ENCODE measurements around the gene LPAR2. TPM values are rescaled to one million over a fixed set of nuclear protein-coding genes. Genes with fewer than 3 reads are reported as not detected.

The LPAR2 gene
- total RNA-seq, 1 experiment from 2014 or later: 17.4 TPM

GRCh38 chr19:19624032-19624570, 3.9 kb downstream of the LPAR2 start:
- intact Hi-C loops (cut with micrococcal nuclease): no loop called here
- no peak for DNase-seq (ENCODE audit: unreplicated experiment)
- H3K27ac Mint-ChIP-seq (ENCODE audit: low read depth, unreplicated experiment): no peak overlapping the region
- no TSS peak for BruUV-seq (replicated peaks)
- peaks cover 13% of the 10 kb centered on the region for H3K4me1 Mint-ChIP-seq (ENCODE audit: insufficient read depth, unreplicated experiment)
- TF ChIP-seq CTCF (IDR thresholded peaks at IDR 0.05; ENCODE audit: unreplicated experiment): no peak
- H3K9me3 Mint-ChIP-seq (ENCODE audit: unreplicated experiment): no peaks in the 10 kb centered on the region
- no peak overlapping the region for H3K4me3 Mint-ChIP-seq (ENCODE audit: unreplicated experiment)
- H3K27me3 Mint-ChIP-seq (ENCODE audit: insufficient read depth, unreplicated experiment): no peaks in the 10 kb centered on the region
- ChIA-PET CTCF (interaction anchor here (0.7 to 2.5 kb wide), 2 partner anchors 38 to 92 kb away, joined by 3 to 9 read pairs; no protein-coding TSS in a partner anchor), POLR2A (interaction anchor here (1.0 to 1.6 kb wide), 2 partner anchors 10 to 17 kb away, joined by 4 read pairs; no protein-coding TSS in a partner anchor)
- H3K36me3 Mint-ChIP-seq (ENCODE audit: insufficient read depth, unreplicated experiment): peaks cover 24% of the 10 kb centered on the region

GRCh38 chr19:19623383-19623782, 4.6 kb downstream of the LPAR2 start:
- H3K4me1 Mint-ChIP-seq (ENCODE audit: insufficient read depth, unreplicated experiment): peaks cover 8% of the 10 kb centered on the region
- H3K4me3 Mint-ChIP-seq (ENCODE audit: unreplicated experiment): no peak overlapping the region
- POLR2A ChIA-PET: interaction anchor here (1.0 to 1.6 kb wide), 2 partner anchors 10 to 16 kb away, joined by 4 read pairs; no protein-coding TSS in a partner anchor
- no peaks in the 10 kb centered on the region for H3K27me3 Mint-ChIP-seq (ENCODE audit: insufficient read depth, unreplicated experiment)
- no TSS peak for BruUV-seq (replicated peaks)
- intact Hi-C loops (cut with micrococcal nuclease): no loop called here
- CTCF ChIA-PET: interaction anchor here (1.3 to 2.5 kb wide), 3 partner anchors 10 to 91 kb away, joined by 3 to 9 read pairs (median 4); no protein-coding TSS in a partner anchor
- DNase-seq (ENCODE audit: unreplicated experiment): no peak
- peaks cover 24% of the 10 kb centered on the region for H3K36me3 Mint-ChIP-seq (ENCODE audit: insufficient read depth, unreplicated experiment)
- no peaks in the 10 kb centered on the region for H3K9me3 Mint-ChIP-seq (ENCODE audit: unreplicated experiment)
- H3K27ac Mint-ChIP-seq (ENCODE audit: low read depth, unreplicated experiment): no peak overlapping the region
- no peak for TF ChIP-seq CTCF (IDR thresholded peaks at IDR 0.05; ENCODE audit: unreplicated experiment)

- CTCF ChIA-PET: interaction anchor here (1.7 kb wide), 1 partner anchor 88 kb away, joined by 8 read pairs; no protein-coding TSS in a partner anchor
- BruUV-seq (replicated peaks): no TSS peak
- no peak for TF ChIP-seq CTCF (IDR thresholded peaks at IDR 0.05; ENCODE audit: unreplicated experiment)
These were observed 8.2 kb downstream of the LPAR2 start for GRCh38 chr19:19619849-19620210.

GRCh38 chr19:19619181-19619848, 8.7 kb downstream of the LPAR2 start:
- Mint-ChIP-seq H3K4me3 (ENCODE audit: unreplicated experiment) (peak overlapping the region; percentile 66), H3K27me3 (ENCODE audit: insufficient read depth, unreplicated experiment) (no peaks in the 10 kb centered on the region), H3K4me1 (ENCODE audit: insufficient read depth, unreplicated experiment) (no peaks in the 10 kb centered on the region), H3K36me3 (ENCODE audit: insufficient read depth, unreplicated experiment) (peaks cover 1% of the 10 kb centered on the region), H3K9me3 (ENCODE audit: unreplicated experiment) (no peaks in the 10 kb centered on the region), H3K27ac (ENCODE audit: low read depth, unreplicated experiment) (no peak overlapping the region)
- ChIA-PET CTCF (interaction anchor here (1.1 to 1.7 kb wide), 2 partner anchors 11 to 87 kb away, joined by 3 to 8 read pairs; no protein-coding TSS in a partner anchor), POLR2A (interaction anchor here (1.2 kb wide), 1 partner anchor 17 kb away, joined by 3 read pairs; no protein-coding TSS in a partner anchor)
- intact Hi-C loops (cut with micrococcal nuclease): no loop called here
- no TSS peak for BruUV-seq (replicated peaks)
- no peak for DNase-seq (ENCODE audit: unreplicated experiment)
- TF ChIP-seq CTCF (IDR thresholded peaks at IDR 0.05; ENCODE audit: unreplicated experiment): no peak

More at GRCh38 chr19:19619849-19620210, 8.2 kb downstream of the LPAR2 start:
- Mint-ChIP-seq H3K9me3 (ENCODE audit: unreplicated experiment) (no peaks in the 10 kb centered on the region), H3K36me3 (ENCODE audit: insufficient read depth, unreplicated experiment) (peaks cover 5% of the 10 kb centered on the region), H3K4me1 (ENCODE audit: insufficient read depth, unreplicated experiment) (no peaks in the 10 kb centered on the region), H3K4me3 (ENCODE audit: unreplicated experiment) (no peak overlapping the region), H3K27ac (ENCODE audit: low read depth, unreplicated experiment) (no peak overlapping the region), H3K27me3 (ENCODE audit: insufficient read depth, unreplicated experiment) (no peaks in the 10 kb centered on the region)
- intact Hi-C loops (cut with micrococcal nuclease): no loop called here
- no peak for DNase-seq (ENCODE audit: unreplicated experiment)
- POLR2A ChIA-PET: interaction anchor here (1.2 kb wide), 1 partner anchor 17 kb away, joined by 3 read pairs; no protein-coding TSS in a partner anchor
